ENCODE results near the gene MPP4.

Gene MPP4

DNA sequence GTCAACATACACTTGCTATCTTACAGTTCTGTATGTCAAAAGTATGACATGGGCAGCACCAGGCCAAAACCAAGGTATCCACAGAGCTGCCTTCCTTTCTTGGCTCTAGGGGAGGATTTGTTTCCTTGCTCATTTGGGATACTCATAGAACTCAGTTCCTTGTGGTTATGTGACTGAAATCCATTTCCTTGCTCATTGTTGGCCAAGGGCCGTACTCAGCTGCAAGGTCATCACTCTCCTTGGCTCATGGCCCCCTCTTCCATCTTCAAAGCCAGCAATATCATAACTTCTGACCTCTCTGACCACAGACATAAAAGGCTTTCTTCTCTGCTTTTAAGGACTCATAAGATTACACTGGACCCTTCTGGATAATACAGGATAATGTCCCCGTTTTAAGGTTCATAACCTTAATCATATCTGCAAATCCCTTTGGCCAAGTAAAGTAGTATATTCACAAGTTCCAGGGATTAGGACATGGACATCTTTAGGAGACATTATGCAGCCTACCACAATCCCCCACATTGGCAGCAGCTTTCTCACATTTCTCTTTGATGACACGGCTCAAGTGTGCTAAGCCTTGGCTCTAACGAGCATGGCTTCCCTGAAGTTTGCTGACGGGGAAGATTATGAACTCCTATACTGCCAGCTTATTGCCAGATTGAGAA, 76.0 kb downstream of the MPP4 start:
- DNase-seq = no peak

DNA sequence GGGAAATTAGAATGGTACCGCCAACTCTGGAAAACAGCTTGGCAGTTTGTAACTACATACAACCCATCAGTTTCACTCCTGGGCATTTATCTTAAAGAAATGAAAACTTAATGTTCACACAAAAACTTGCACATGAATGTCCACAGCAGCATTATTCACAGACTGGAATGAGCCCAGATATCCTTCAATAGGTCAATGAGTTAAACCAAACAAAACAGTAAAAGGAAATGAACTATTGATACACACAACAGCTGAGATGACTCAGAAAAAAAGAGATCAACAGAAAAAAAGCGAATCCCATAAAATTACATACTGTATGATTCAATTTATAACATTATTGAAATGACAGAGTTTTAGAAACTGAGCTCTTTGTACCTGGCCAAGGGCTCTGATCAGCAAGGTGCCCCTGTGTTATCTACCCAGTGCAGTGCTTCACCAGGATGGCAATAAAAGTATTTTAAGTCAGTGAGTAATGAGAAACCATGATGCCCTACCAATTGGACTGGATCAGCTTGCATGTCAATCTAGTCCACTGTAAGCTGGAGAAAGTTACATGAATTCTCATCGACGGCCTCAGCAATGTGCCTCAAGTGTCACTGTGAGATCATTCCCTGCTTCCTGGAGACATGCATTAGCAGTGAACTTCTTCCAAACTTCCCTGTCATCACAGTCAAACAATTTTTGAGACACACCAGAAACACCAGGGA, 77.0 kb downstream of the MPP4 start:
- no peak for DNase-seq

DNA sequence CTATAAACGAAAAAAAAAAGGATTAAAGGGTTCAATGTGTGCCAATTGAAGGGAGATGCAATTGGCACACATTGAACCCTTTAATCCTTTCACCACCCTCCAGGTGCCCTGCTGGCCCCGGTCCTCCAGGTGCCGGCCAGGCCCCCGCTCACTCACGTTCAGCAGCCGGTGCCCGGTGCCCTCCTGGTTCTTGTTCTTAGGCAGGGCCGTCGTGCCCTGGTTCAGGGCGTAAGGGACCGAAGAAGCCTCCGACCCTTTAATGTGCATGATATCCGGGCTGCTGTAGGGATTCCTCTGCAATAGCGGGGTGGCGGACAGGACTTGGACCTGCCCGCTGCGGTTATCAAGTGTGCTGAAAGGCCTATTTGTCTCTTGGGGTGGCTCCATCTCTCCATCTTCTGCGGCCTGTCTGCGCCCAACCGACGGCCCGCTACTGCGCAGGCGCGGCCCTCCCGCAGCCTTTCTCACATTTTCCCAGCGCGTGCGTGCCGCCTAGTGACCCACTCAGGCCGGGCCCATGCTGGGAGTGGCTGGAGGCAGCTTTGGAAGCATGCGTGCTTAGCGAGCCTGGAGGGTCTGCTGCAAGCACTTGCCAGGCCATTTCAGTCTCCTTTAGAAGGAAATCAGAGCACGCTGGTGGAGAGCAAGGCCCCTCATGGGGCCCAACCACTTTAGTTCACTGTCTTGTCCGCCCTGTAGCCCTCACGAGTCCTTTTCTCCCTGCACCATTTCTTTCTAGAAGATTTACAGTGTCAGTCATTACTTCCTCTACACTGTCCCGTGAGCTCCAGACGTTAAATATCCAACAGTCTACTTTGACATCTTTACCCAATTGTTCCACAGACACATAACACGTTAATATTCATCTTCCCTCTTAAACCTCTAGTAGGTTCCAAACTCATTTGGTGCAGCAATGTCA, 79.4 kb downstream of the MPP4 start:
- DNase-seq = peak; percentile 87

DNA sequence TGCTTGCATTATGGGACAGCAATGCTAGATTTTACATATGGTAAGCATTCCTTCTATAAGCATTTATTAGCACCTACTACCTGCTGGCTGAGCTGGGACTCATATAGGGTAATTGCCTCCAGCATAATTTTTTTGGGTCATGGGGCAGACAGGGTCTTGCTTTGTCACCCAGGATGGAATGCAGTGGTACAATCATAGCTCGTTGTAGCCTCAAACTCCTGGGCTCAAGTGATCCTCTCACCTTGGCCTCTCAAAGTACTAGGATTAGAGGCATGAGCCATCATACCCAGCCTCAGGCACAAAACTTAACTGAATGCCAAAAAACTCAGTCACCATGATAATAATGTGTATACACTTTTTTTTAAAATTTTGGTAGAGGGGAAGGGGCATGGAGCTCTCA, 90.4 kb downstream of the MPP4 start:
- DNase-seq = no peak

DNA sequence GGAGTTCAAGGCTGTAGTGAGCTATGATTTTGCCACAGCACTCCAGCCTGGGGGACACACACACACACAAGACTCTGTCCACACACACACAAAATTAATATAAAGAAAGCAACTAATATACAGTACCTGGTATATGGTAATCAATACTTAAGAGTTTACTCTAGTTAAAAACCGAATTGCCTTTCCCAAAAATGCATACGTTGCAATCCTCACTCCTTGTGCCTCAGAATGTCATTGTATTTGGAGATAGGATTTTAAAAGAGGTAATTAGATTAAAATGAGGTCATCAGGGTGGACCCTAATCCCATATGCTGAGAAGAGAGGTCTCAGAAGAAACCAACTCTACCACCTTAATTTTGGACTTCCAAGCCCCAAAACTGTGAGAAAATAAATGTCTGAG, 90.9 kb downstream of the MPP4 start:
- no peak for DNase-seq

DNA sequence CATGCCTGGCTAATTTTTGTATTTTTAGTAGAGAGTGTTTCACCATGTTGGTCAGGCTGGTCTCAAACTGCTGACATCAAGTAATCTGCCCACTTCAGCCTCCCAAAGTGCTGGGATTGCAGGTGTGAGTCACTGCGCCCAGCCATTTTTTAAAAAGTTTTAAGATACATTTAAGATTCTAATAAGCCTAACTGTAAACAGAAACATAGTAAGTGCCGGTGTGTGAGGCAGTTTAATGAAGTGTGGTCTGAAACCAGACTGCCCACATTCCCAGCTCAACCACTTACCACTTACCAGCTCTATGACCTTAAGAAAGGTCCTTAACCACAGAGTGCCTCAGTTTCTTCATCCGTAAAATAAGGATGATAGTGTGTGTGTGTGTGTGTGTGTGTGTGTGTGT, 97.5 kb downstream of the MPP4 start:
- no peak for DNase-seq

DNA sequence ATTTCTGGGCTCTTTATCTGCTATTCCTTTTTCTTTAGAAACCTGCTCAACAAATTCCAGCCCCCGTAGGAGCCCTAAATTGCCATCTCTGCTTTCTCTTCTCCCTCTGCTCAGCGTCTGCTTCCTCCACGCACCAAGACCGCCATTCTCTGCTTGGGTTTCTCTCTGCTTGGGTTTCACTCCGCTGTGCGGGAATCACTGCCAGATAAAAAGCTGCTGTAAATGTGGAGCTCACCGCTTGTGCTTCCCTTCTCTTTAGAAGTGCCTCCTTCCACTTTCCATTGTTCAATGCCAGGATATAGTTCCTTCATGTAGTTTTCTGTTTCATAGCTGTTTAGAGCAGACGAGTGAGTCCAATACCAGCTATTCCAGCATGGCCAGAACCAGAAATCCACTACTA, 101.0 kb downstream of the MPP4 start:
- DNase-seq = no peak

All from right forelimb (tissue), 1 donor.